Neural progenitor cell (in vitro differentiated cells): Measurements from ENCODE around the gene GFRA4. TPM values are rescaled to one million over a fixed set of nuclear protein-coding genes. Genes with fewer than 3 reads are reported as not detected.
"Not testable (repeated sequence)": the region's sequence is repeated elsewhere in the genome, so short reads cannot be mapped to it uniquely, and the experiment has no call there.

Experiments used
- DNase-seq: peaks from one replicate; pipeline ENCODE4 v3.0.0-alpha.2; 2016; ENCODE audit warnings: low spot score
- H2AFZ ChIP-seq: fragments of 200-600 bp; sonication (generic); replicated peaks from 2 replicates; pipeline ENCODE4 v1.6.1; 2016; ENCODE audit warnings: antibody characterized with exemption
- H3F3A ChIP-seq: fragments of 200-600 bp; sonication (generic); 2 replicates; pipeline ENCODE4 v1.6.1; 2016; ENCODE audit warnings: antibody characterized with exemption, low read depth
- H3K27ac ChIP-seq: fragments of 200-600 bp; sonication (generic); 2 replicates; pipeline ENCODE4 v1.5.1; 2016; ENCODE audit warnings: mild to moderate bottlenecking
- H3K27me3 ChIP-seq: fragments of 200-600 bp; sonication (generic); 2 replicates; pipeline ENCODE4 v1.6.1; 2016; ENCODE audit warnings: mild to moderate bottlenecking, moderate library complexity
- H3K36me3 ChIP-seq: fragments of 200-600 bp; sonication (generic); 2 replicates; pipeline ENCODE4 v1.5.1; 2016
- H3K4me1 ChIP-seq: fragments of 200-600 bp; sonication (generic); 2 replicates; pipeline ENCODE4 v1.6.1; 2016; ENCODE audit warnings: mixed run types
- H3K4me2 ChIP-seq: fragments of 200-600 bp; sonication (generic); 2 replicates; pipeline ENCODE4 v1.6.1; 2016
- H3K4me3 ChIP-seq: fragments of 200-600 bp; sonication (generic); 2 replicates; pipeline ENCODE4 v1.5.1; 2016
- H3K79me2 ChIP-seq: fragments of 200-600 bp; sonication (generic); 2 replicates; pipeline ENCODE4 v1.6.1; 2016; ENCODE audit warnings: low read depth
- H3K9ac ChIP-seq: fragments of 200-600 bp; sonication (generic); 2 replicates; pipeline ENCODE4 v1.6.1; 2016
- H3K9me3 ChIP-seq: fragments of 200-600 bp; sonication (generic); 2 replicates; pipeline ENCODE4 v1.5.1; 2016; ENCODE audit warnings: low read depth
- H4K20me1 ChIP-seq: fragments of 200-600 bp; sonication (generic); 2 replicates; pipeline ENCODE4 v1.6.1; 2016; ENCODE audit warnings: low read depth
- H3K27ac Mint-ChIP-seq: 3 replicates; pipeline ENCODE4 v1.8.0; 2021; ENCODE audit warnings: mixed read lengths
- H3K27me3 Mint-ChIP-seq: 2 replicates; pipeline ENCODE4 v1.8.0; 2022; ENCODE audit warnings: low read depth, mild to moderate bottlenecking, inconsistent platforms, moderate library complexity, mixed read lengths; ENCODE audit not compliant: insufficient read depth
- H3K36me3 Mint-ChIP-seq: 3 replicates; pipeline ENCODE4 v1.8.0; 2021; ENCODE audit warnings: mixed read lengths
- H3K4me1 Mint-ChIP-seq: 3 replicates; pipeline ENCODE4 v1.8.0; 2021; ENCODE audit warnings: mixed read lengths
- H3K4me3 Mint-ChIP-seq: 3 replicates; pipeline ENCODE4 v1.8.0; 2021; ENCODE audit warnings: mild to moderate bottlenecking, moderate library complexity, mixed read lengths
- H3K9me3 Mint-ChIP-seq: 3 replicates; pipeline ENCODE4 v1.8.0; 2020; ENCODE audit warnings: mixed read lengths
- EZH2 ChIP-seq: fragments of 200-600 bp; sonication (generic); IDR thresholded peaks from 2 replicates; pipeline ENCODE4 v1.6.1; 2017; ENCODE audit warnings: antibody characterized with exemption, mild to moderate bottlenecking, moderate library complexity
- EZH2phosphoT487 ChIP-seq: fragments of 200-600 bp; sonication (generic); IDR thresholded peaks from 2 replicates; pipeline ENCODE4 v1.6.1; 2017; ENCODE audit warnings: antibody characterized with exemption
- total RNA-seq: library from RNA; depleted of rRNA; stranded (reverse); fragments of >200 nt; gene quantifications from 2 replicates; pipeline ENCODE4 v1.2.3, GENCODE V29; 2015; ENCODE audit warnings: low replicate concordance
- TF ChIP-seq, protein P1 (sequence below): fragments of 200-600 bp; sonication (generic); IDR thresholded peaks from 2 replicates; pipeline ENCODE4 v1.5.1; 2017; ENCODE audit warnings: antibody characterized with exemption, mild to moderate bottlenecking

The GFRA4 gene
- total RNA-seq, 1 donor from 2014 or later, result not detected

DNA sequence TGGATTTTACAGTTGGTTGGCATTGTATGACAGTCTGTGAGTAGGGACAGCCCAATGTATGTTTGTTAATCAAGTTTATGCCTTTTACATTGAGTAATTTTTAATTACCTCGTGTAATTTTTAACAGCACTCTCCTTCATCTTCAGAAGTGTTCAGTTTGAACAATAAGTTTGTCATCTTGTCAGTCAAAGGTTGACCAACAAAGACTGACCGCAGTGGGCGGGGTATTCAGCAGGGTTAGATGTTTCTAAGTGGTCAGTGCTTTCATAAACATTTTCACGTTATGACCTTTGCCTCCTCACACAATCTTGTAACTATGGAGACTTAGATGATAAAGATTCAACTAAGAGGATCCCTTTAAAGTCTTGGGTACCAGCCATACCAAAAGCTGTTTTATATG lies 40.8 kb downstream of the GFRA4 start:
- Mint-ChIP-seq H3K9me3 (no peaks in the 10 kb centered on the region), H3K36me3 (peaks cover 6% of the 10 kb centered on the region), H3K4me3 (no peak overlapping the region), H3K27me3 (peaks cover 2% of the 10 kb centered on the region), H3K4me1 (peaks cover 36% of the 10 kb centered on the region), H3K27ac (no peak overlapping the region)
- DNase-seq, result no peak
- no peaks in the 10 kb centered on the region for H3K79me2 ChIP-seq
- no peak for TF ChIP-seq EZH2
- TF ChIP-seq EZH2phosphoT487, result no peak
- no peak overlapping the region for H3K27ac ChIP-seq
- H2AFZ ChIP-seq, result no peak overlapping the region
- H3F3A ChIP-seq, result peaks cover 19% of the 10 kb centered on the region
- H4K20me1 ChIP-seq, result no peaks in the 10 kb centered on the region
- peaks cover 32% of the 10 kb centered on the region for H3K4me1 ChIP-seq
- no peaks in the 10 kb centered on the region for H3K9me3 ChIP-seq
- no peaks in the 10 kb centered on the region for H3K36me3 ChIP-seq
- H3K27me3 ChIP-seq, result no peaks in the 10 kb centered on the region
- no peak overlapping the region for H3K9ac ChIP-seq
- no peak overlapping the region for H3K4me3 ChIP-seq
- no peak overlapping the region for H3K4me2 ChIP-seq

DNA sequence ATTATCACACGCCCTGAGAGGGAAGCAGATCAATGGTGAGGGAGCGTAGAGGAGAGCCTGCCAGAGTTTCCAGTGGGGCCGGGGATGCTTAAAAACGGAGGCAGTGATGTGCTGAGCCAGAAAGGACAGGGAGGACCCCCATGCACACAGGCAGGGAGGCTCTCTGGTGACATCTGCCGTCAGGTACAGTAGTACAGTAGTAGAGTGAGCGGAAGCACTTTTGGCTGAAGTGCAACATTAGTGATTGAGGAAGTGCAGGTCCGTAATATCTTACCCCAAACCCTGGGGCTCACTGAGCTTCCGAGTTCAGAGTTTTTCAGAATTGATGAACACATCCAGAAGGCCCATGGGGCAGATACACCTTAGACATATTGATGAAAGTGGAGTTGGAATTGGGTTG lies 42.1 kb downstream of the GFRA4 start:
- H3K27ac ChIP-seq, result no peak overlapping the region
- TF ChIP-seq, protein P1, sequence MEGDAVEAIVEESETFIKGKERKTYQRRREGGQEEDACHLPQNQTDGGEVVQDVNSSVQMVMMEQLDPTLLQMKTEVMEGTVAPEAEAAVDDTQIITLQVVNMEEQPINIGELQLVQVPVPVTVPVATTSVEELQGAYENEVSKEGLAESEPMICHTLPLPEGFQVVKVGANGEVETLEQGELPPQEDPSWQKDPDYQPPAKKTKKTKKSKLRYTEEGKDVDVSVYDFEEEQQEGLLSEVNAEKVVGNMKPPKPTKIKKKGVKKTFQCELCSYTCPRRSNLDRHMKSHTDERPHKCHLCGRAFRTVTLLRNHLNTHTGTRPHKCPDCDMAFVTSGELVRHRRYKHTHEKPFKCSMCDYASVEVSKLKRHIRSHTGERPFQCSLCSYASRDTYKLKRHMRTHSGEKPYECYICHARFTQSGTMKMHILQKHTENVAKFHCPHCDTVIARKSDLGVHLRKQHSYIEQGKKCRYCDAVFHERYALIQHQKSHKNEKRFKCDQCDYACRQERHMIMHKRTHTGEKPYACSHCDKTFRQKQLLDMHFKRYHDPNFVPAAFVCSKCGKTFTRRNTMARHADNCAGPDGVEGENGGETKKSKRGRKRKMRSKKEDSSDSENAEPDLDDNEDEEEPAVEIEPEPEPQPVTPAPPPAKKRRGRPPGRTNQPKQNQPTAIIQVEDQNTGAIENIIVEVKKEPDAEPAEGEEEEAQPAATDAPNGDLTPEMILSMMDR, result peak; percentile 51
- TF ChIP-seq EZH2phosphoT487, result no peak
- H3K36me3 Mint-ChIP-seq, result peaks cover 4% of the 10 kb centered on the region
- no peaks in the 10 kb centered on the region for H3K9me3 Mint-ChIP-seq
- no peaks in the 10 kb centered on the region for H3K27me3 ChIP-seq
- H3K9ac ChIP-seq, result no peak overlapping the region
- H3K9me3 ChIP-seq, result no peaks in the 10 kb centered on the region
- no peak overlapping the region for H3K4me2 ChIP-seq
- H3K4me1 ChIP-seq, result peaks cover 32% of the 10 kb centered on the region
- no peaks in the 10 kb centered on the region for H4K20me1 ChIP-seq
- H3K4me1 Mint-ChIP-seq, result peaks cover 37% of the 10 kb centered on the region
- H3K27me3 Mint-ChIP-seq, result peaks cover 2% of the 10 kb centered on the region
- H3F3A ChIP-seq, result peaks cover 19% of the 10 kb centered on the region
- no peak overlapping the region for H3K27ac Mint-ChIP-seq
- H3K79me2 ChIP-seq, result no peaks in the 10 kb centered on the region
- H3K4me3 ChIP-seq, result no peak overlapping the region
- no peak overlapping the region for H2AFZ ChIP-seq
- no peak overlapping the region for H3K4me3 Mint-ChIP-seq
- DNase-seq, result peak; percentile 57
- H3K36me3 ChIP-seq, result no peaks in the 10 kb centered on the region

DNA sequence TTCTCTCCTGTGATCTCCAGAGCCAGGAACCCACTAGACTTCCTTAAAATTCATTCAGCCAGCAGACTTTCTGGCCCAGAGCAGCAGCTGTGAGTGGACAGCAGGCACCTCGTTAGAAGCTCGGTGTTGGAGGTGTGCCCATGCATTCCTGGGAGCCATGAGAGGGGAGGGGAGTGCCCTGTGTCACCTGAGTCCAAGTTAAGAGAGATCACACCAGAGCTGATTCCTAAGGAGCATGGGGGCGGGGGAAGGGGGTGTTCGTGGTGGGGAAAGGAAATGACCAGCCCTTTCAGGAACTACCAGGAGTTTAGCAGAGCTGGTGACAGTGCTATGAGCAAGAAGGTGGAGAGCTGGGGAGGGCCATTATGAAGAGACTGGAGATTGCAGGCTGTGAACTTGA lies 46.9 kb downstream of the GFRA4 start:
- peaks cover 2% of the 10 kb centered on the region for H3K27me3 Mint-ChIP-seq

DNA sequence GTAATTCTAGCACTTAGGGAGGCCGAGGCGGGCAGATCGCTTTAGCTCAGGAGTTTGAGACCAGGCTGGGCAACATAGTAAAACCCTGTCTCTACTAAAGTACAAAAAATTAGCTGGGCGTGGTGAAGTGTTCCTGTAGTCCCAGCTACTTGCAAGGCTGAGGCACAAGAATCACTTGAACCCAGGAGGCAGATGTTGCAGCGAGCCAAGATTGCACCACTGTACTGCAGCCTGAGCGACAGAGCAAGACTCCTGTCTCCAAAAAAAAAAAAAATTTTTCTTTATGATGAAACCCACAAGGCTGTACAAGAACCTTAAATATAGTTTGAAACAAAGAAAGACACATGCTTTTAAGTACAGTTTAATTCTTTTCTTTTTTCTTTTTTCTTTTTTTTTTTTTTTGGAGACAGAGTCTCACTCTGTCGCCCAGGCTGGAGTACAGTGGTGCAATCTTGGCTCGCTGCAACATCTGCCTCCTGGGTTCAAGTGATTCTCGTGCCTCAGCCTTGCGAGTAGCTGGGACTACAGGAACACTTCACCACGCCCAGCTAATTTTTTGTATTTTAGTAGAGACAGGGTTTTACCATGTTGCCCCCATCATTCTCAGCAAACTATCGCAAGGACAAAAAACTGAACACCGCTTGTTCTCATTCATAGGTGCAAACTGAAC lies 47.9 kb downstream of the GFRA4 start:
- not testable (repeated sequence) for H3K9ac ChIP-seq, H3K27me3 Mint-ChIP-seq, H3K79me2 ChIP-seq, H3K4me2 ChIP-seq, DNase-seq, H3K36me3 ChIP-seq, H3K4me3 Mint-ChIP-seq, H3K36me3 Mint-ChIP-seq, H3K27ac Mint-ChIP-seq, H3K4me3 ChIP-seq, H3K27me3 ChIP-seq, H3K9me3 ChIP-seq, H4K20me1 ChIP-seq, H3K9me3 Mint-ChIP-seq, H3K27ac ChIP-seq, H2AFZ ChIP-seq
- H3K4me1 Mint-ChIP-seq, result peaks cover 12% of the 10 kb centered on the region
- Histone ChIP-seq H3K4me1 (peaks cover 20% of the 10 kb centered on the region), H3F3A (peaks cover 11% of the 10 kb centered on the region)

More for the DNA sequence above, 46.9 kb downstream of the GFRA4 start:
- H3K4me1 Mint-ChIP-seq, result peaks cover 13% of the 10 kb centered on the region
- peaks cover 20% of the 10 kb centered on the region for H3K4me1 ChIP-seq
- H3K9me3 Mint-ChIP-seq, result no peaks in the 10 kb centered on the region
- H2AFZ ChIP-seq, result no peak overlapping the region
- H3K27ac ChIP-seq, result no peak overlapping the region
- no peak overlapping the region for H3K27ac Mint-ChIP-seq
- no peak overlapping the region for H3K4me3 ChIP-seq
- peak; percentile 3 for DNase-seq
- H3F3A ChIP-seq, result peaks cover 19% of the 10 kb centered on the region
- TF ChIP-seq, protein P1, result no peak
- no peak for TF ChIP-seq EZH2phosphoT487
- no peak for TF ChIP-seq EZH2
- H3K9ac ChIP-seq, result no peak overlapping the region
- no peaks in the 10 kb centered on the region for H4K20me1 ChIP-seq
- H3K4me2 ChIP-seq, result no peak overlapping the region
- no peak overlapping the region for H3K4me3 Mint-ChIP-seq
- H3K27me3 ChIP-seq, result no peaks in the 10 kb centered on the region
- no peaks in the 10 kb centered on the region for H3K9me3 ChIP-seq
- H3K79me2 ChIP-seq, result no peaks in the 10 kb centered on the region
- no peaks in the 10 kb centered on the region for H3K36me3 ChIP-seq
- H3K36me3 Mint-ChIP-seq, result peaks cover 3% of the 10 kb centered on the region
